ENCODE data around the gene C16orf74. TPM values are rescaled to one million over a fixed set of nuclear protein-coding genes. Genes with fewer than 3 reads are reported as not detected.

The C16orf74 gene
- total RNA-seq, 1 experiment from 2014 or later, result 3.4 TPM

GRCh38 chr16:85699628-85700027 is 51.3 kb downstream of the C16orf74 start:
- intact Hi-C loops (cut with micrococcal nuclease; ENCODE audit: unreplicated experiment), result no loop called here
- Mint-ChIP-seq H3K27me3 (ENCODE audit: unreplicated experiment) (peaks cover 29% of the 10 kb centered on the region), H3K4me1 (ENCODE audit: low read depth, unreplicated experiment) (no peaks in the 10 kb centered on the region), H3K9me3 (ENCODE audit: low read depth, unreplicated experiment) (no peaks in the 10 kb centered on the region), H3K36me3 (ENCODE audit: insufficient read depth, unreplicated experiment) (no peaks in the 10 kb centered on the region), H3K4me3 (ENCODE audit: low read depth, unreplicated experiment) (no peak overlapping the region), H3K27ac (ENCODE audit: unreplicated experiment) (no peak overlapping the region)
- no TSS peak for BruUV-seq (replicated peaks)
- CTCF ChIA-PET, result no interaction called here
- no peak for DNase-seq
- TF ChIP-seq, protein P1, sequence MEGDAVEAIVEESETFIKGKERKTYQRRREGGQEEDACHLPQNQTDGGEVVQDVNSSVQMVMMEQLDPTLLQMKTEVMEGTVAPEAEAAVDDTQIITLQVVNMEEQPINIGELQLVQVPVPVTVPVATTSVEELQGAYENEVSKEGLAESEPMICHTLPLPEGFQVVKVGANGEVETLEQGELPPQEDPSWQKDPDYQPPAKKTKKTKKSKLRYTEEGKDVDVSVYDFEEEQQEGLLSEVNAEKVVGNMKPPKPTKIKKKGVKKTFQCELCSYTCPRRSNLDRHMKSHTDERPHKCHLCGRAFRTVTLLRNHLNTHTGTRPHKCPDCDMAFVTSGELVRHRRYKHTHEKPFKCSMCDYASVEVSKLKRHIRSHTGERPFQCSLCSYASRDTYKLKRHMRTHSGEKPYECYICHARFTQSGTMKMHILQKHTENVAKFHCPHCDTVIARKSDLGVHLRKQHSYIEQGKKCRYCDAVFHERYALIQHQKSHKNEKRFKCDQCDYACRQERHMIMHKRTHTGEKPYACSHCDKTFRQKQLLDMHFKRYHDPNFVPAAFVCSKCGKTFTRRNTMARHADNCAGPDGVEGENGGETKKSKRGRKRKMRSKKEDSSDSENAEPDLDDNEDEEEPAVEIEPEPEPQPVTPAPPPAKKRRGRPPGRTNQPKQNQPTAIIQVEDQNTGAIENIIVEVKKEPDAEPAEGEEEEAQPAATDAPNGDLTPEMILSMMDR (IDR thresholded peaks at IDR 0.05; ENCODE audit: unreplicated experiment), result no peak

- intact Hi-C loops (cut with micrococcal nuclease; ENCODE audit: unreplicated experiment), result no loop called here
- no peak for DNase-seq
- Mint-ChIP-seq H3K4me1 (ENCODE audit: low read depth, unreplicated experiment) (no peaks in the 10 kb centered on the region), H3K36me3 (ENCODE audit: insufficient read depth, unreplicated experiment) (no peaks in the 10 kb centered on the region), H3K9me3 (ENCODE audit: low read depth, unreplicated experiment) (no peaks in the 10 kb centered on the region), H3K4me3 (ENCODE audit: low read depth, unreplicated experiment) (no peak overlapping the region), H3K27ac (ENCODE audit: unreplicated experiment) (no peak overlapping the region), H3K27me3 (ENCODE audit: unreplicated experiment) (peaks cover 29% of the 10 kb centered on the region)
- TF ChIP-seq, protein P1 (IDR thresholded peaks at IDR 0.05; ENCODE audit: unreplicated experiment), result no peak
- BruUV-seq (replicated peaks), result no TSS peak
- CTCF ChIA-PET, result no interaction called here
Measured at GRCh38 chr16:85698935-85699558, 51.8 kb downstream of the C16orf74 start.

DNA sequence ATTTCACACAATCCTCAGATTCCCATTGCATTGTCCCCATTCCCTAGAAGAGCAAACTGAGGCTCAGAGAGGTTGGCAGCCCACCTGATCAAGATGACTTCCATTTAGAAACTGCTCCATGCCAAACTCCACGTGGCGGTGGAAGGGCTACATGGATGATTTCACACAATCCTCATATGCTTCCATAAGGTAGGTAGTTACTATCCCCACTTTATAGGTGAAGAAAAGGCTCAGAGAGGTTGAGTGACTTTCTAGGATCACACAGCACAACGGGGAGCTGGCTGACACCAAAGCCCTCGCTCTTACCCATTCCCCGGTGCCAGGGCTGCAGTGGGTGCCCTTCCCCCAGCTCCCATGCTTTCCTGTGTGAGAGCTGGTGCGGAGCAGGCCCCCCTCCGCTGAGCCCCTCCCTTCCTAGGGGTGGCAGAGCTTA is 52.4 kb downstream of the C16orf74 start:
- CTCF ChIA-PET, result no interaction called here
- Mint-ChIP-seq H3K36me3 (ENCODE audit: insufficient read depth, unreplicated experiment) (no peaks in the 10 kb centered on the region), H3K4me1 (ENCODE audit: low read depth, unreplicated experiment) (no peaks in the 10 kb centered on the region), H3K9me3 (ENCODE audit: low read depth, unreplicated experiment) (no peaks in the 10 kb centered on the region), H3K4me3 (ENCODE audit: low read depth, unreplicated experiment) (no peak overlapping the region), H3K27me3 (ENCODE audit: unreplicated experiment) (peaks cover 35% of the 10 kb centered on the region), H3K27ac (ENCODE audit: unreplicated experiment) (no peak overlapping the region)
- BruUV-seq (replicated peaks), result no TSS peak
- no peak for DNase-seq
- intact Hi-C loops (cut with micrococcal nuclease; ENCODE audit: unreplicated experiment), result no loop called here
- TF ChIP-seq, protein P1 (IDR thresholded peaks at IDR 0.05; ENCODE audit: unreplicated experiment), result no peak

DNA sequence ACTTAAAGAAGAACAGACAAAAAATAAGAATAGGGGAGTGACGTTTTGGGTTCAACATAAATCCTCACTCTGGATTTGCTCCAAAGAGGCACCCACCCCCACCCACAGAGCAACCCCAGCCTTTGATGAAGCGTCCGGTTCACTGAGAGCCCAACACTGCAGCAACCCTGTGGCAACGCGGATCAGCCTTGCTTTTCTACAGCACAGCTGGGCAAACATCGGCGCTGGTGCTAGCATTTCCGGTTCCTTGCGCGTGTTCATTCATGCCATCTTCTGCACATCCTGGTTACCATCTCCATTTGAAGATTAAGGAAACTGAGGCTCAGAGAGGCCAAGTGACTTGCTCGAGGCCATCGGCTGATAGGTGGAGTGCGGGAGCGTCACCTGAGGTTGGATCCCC is 53.5 kb downstream of the C16orf74 start:
- Mint-ChIP-seq H3K4me3 (ENCODE audit: low read depth, unreplicated experiment) (no peak overlapping the region), H3K27me3 (ENCODE audit: unreplicated experiment) (peaks cover 36% of the 10 kb centered on the region), H3K36me3 (ENCODE audit: insufficient read depth, unreplicated experiment) (no peaks in the 10 kb centered on the region), H3K27ac (ENCODE audit: unreplicated experiment) (no peak overlapping the region), H3K4me1 (ENCODE audit: low read depth, unreplicated experiment) (no peaks in the 10 kb centered on the region), H3K9me3 (ENCODE audit: low read depth, unreplicated experiment) (no peaks in the 10 kb centered on the region)
- TF ChIP-seq, protein P1 (IDR thresholded peaks at IDR 0.05; ENCODE audit: unreplicated experiment), result no peak
- BruUV-seq (replicated peaks), result no TSS peak
- intact Hi-C loops (cut with micrococcal nuclease; ENCODE audit: unreplicated experiment), result no loop called here
- no peak for DNase-seq
- CTCF ChIA-PET, result no interaction called here
